Uterus (tissue), 2 donors: ENCODE data around the gene PKP4.

ENCODE experiments used
- POLR2A ChIP-seq, 2 donors: fragments of 450-650 bp; IDR thresholded peaks; one replicate each; pipeline ENCODE4 v1.6.1; 2016; ENCODE audit warnings: antibody characterized with exemption in 2 of 2, mild to moderate bottlenecking in 1 of 2, moderate library complexity in 1 of 2
- TF ChIP-seq, protein P1 (sequence below), 4 experiments: fragments of 200-600 bp in 2 of 4; fragments of 450-650 bp in 2 of 4; sonication (generic) in 2 of 4; IDR thresholded peaks; one replicate each; pipeline ENCODE4 v1.5.1; 2016 to 2019; ENCODE audit warnings: antibody characterized with exemption in 4 of 4, mild to moderate bottlenecking in 2 of 4, moderate library complexity in 1 of 4

DNA sequence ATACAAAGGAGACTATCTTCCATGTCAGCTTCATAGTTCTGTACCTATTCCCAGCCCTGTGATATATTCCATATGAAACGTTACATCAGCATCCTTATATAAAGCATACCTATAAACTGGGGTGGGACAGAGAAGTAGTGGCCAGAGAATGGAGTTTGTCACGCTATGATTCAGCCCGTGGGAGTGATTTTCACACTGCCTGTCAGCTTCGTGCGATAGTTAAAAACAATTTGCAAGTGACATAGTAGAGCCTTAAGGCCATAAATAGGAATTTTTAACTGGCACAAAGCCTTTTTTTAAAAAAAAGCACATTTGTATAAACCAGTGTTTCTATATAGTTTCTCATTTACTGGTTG lies 30.2 kb downstream of the PKP4 start:
- TF ChIP-seq, protein P1, sequence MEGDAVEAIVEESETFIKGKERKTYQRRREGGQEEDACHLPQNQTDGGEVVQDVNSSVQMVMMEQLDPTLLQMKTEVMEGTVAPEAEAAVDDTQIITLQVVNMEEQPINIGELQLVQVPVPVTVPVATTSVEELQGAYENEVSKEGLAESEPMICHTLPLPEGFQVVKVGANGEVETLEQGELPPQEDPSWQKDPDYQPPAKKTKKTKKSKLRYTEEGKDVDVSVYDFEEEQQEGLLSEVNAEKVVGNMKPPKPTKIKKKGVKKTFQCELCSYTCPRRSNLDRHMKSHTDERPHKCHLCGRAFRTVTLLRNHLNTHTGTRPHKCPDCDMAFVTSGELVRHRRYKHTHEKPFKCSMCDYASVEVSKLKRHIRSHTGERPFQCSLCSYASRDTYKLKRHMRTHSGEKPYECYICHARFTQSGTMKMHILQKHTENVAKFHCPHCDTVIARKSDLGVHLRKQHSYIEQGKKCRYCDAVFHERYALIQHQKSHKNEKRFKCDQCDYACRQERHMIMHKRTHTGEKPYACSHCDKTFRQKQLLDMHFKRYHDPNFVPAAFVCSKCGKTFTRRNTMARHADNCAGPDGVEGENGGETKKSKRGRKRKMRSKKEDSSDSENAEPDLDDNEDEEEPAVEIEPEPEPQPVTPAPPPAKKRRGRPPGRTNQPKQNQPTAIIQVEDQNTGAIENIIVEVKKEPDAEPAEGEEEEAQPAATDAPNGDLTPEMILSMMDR (IDR thresholded peaks at IDR 0.05) = no peak
- TF ChIP-seq POLR2A (IDR thresholded peaks at IDR 0.05) = no peak
